Esophagus muscularis mucosa (tissue), 4 donors: ENCODE data around the gene INIP.

ENCODE experiments used
- EP300 ChIP-seq: sonication (generic); formaldehyde crosslinking; IDR thresholded peaks from one replicate; pipeline ENCODE4 v1.6.1; 2017; ENCODE audit warnings: antibody characterized with exemption
- POLR2AphosphoS5 ChIP-seq, 2 donors: sonication (generic); formaldehyde crosslinking; IDR thresholded peaks; one replicate each; pipeline ENCODE4 v1.6.1; 2017; ENCODE audit warnings: antibody characterized with exemption in 2 of 2
- TF ChIP-seq, protein P1 (sequence below), 3 experiments: fragments of 200-600 bp in 2 of 3; fragments of 450-650 bp in 1 of 3; sonication (generic) in 2 of 3; IDR thresholded peaks; one replicate each; pipeline ENCODE4 v1.5.1; 2017 to 2019; ENCODE audit warnings: antibody characterized with exemption in 3 of 3, mild to moderate bottlenecking in 2 of 3, moderate library complexity in 1 of 3

DNA sequence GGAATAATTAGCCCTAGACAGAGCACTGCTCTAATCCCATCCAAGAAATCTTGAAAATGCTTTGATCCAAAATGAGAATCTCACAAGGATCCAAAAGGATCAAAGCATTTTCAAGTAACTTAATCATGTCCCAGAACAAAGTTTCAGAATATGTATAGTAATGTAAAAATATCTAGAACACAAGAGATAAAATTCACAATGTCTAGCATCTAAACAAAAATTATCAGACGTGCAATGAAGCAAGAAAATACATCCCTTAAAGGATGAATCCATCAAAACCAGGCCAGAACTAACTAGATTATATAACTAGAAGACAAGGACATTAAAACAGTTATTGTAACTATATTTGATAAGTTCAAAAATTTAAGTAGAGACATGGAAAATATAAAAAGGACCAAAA is 69.3 kb downstream of the INIP start:
- TF ChIP-seq, protein P1, sequence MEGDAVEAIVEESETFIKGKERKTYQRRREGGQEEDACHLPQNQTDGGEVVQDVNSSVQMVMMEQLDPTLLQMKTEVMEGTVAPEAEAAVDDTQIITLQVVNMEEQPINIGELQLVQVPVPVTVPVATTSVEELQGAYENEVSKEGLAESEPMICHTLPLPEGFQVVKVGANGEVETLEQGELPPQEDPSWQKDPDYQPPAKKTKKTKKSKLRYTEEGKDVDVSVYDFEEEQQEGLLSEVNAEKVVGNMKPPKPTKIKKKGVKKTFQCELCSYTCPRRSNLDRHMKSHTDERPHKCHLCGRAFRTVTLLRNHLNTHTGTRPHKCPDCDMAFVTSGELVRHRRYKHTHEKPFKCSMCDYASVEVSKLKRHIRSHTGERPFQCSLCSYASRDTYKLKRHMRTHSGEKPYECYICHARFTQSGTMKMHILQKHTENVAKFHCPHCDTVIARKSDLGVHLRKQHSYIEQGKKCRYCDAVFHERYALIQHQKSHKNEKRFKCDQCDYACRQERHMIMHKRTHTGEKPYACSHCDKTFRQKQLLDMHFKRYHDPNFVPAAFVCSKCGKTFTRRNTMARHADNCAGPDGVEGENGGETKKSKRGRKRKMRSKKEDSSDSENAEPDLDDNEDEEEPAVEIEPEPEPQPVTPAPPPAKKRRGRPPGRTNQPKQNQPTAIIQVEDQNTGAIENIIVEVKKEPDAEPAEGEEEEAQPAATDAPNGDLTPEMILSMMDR (IDR thresholded peaks at IDR 0.05), result no peak
- TF ChIP-seq POLR2AphosphoS5 (IDR thresholded peaks at IDR 0.05) (no peak), EP300 (no peak)
